Adrenal gland (tissue), 5 donors: ENCODE data around the gene SMAP2.

Experiments
- CTCF ChIP-seq, 6 experiments: fragments of 450-650 bp in 4 of 6; fragments of 200-600 bp in 2 of 6; sonication (generic) in 1 of 6; IDR thresholded peaks; 1 replicate in 5 of 6; 2 replicates in 1 of 6; pipeline versions ENCODE4 v1.5.1 to v1.8.0; 2016 to 2021; ENCODE audit warnings: antibody characterized with exemption in 6 of 6, mild to moderate bottlenecking in 2 of 6, moderate library complexity in 1 of 6
- POLR2A ChIP-seq, 2 donors: fragments of 450-650 bp; IDR thresholded peaks; one replicate each; pipeline ENCODE4 v1.6.1; 2017; ENCODE audit warnings: antibody characterized with exemption in 2 of 2, mild to moderate bottlenecking in 2 of 2, moderate library complexity in 1 of 2
- donor health status: DM: no; HTN: no; CAD: no.

DNA sequence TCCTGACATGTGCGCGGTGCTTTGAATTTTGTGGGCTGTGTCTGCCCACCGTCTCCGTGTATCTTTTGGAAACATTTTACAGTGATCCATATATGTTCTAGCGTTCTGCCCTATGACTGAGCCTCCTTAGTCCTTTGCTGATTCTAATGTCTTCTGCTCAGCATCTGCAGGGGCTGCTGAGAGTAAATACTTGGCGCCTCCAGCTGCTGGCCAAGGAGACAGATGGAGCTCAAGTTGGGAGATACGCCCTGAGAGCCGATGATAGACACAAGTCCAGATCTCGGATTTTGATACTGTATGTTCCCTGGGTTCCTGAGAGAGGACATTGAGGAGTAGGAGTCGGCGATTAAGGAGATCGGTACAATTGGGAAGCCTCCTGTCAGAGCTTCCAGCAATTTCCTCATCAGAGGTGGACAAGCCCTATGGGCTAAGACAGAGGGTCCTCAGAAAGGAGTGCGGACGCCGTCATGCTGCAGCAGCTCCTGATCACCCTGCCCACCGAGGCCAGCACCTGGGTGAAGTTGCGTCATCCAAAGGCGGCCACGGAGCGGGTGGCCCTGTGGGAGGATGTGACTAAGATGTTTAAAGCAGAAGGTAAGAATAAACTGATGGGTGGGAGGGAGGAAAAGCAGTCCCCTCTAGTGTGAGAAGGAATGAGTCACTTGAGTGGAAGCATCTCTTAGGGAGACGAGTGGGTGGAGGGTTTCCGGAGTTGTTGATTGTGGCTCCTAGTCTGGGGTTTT, 77.1 kb downstream of the SMAP2 start:
- TF ChIP-seq CTCF (IDR thresholded peaks at IDR 0.05) (no peak), POLR2A (IDR thresholded peaks at IDR 0.05) (no peak)
